ENCODE measurements around the gene TEC. TPM values are rescaled to one million over a fixed set of nuclear protein-coding genes. Genes with fewer than 3 reads are reported as not detected.

TEC gene
- total RNA-seq, 1 experiment from 2014 or later = 0.99 TPM

DNA sequence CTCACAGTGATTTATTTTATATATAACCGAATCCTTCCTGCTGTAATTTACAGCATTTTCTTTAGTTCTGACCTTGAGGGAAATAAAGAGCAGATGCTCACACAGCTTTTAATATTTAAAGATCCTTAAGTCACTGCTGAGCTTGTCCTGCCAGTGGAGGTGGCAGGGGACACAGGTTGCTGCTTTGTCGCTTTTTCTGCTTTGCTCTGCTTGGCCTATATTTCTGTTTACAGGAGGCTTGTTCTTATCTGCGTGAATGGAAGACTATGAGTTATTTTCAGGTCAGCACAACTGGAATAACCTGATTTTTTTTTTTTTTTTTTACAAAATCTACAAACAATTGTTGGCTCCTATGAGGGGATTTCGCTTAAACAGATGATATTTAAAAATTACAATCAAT lies 137.9 kb downstream of the TEC start:
- no peaks in the 10 kb centered on the region for H3K36me3 ChIP-seq
- H3K4me3 ChIP-seq = no peak overlapping the region
- no peaks in the 10 kb centered on the region for H3K27me3 ChIP-seq
- H3K9me3 ChIP-seq = no peaks in the 10 kb centered on the region
- no peak for DNase-seq

- no peak for DNase-seq
- Histone ChIP-seq H3K4me3 (no peak overlapping the region), H3K36me3 (no peaks in the 10 kb centered on the region), H3K9me3 (no peaks in the 10 kb centered on the region), H3K27me3 (no peaks in the 10 kb centered on the region)
Measured at GRCh38 chr4:48130100-48130499, 139.5 kb downstream of the TEC start.

- H3K36me3 ChIP-seq = no peaks in the 10 kb centered on the region
- H3K4me3 ChIP-seq = no peak overlapping the region
- no peaks in the 10 kb centered on the region for H3K9me3 ChIP-seq
- peak; percentile 7 for DNase-seq
- H3K27me3 ChIP-seq = no peaks in the 10 kb centered on the region
Measured at GRCh38 chr4:48129307-48130014, 140.2 kb downstream of the TEC start.

GRCh38 chr4:48127682-48128404 lies 141.8 kb downstream of the TEC start:
- Histone ChIP-seq H3K27me3 (no peaks in the 10 kb centered on the region), H3K9me3 (no peaks in the 10 kb centered on the region), H3K4me3 (no peak overlapping the region), H3K36me3 (no peaks in the 10 kb centered on the region)
- peak; percentile 85 for DNase-seq

DNA sequence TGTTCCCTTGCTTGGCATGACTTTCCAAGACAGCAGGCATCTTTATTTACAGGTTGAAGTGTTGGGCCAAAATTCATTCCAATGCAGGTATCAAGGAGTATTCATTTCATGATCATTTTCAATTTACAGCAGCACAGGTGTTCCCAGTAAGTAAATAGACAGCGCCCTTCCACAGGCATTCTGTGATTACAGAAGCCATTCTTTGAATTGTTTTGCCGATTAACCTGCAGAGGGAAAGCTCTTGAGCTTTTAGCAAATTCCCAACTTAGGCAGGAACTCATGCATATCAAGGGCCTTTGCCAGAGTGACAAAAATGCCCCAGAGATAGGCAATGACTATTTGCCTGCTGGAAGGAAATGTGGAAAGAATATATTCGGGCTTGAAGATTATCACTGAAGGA lies 142.4 kb downstream of the TEC start:
- H3K9me3 ChIP-seq = no peaks in the 10 kb centered on the region
- no peaks in the 10 kb centered on the region for H3K27me3 ChIP-seq
- H3K36me3 ChIP-seq = no peaks in the 10 kb centered on the region
- H3K4me3 ChIP-seq = no peak overlapping the region
- DNase-seq = no peak

GRCh38 chr4:48126621-48127020 lies 143.0 kb downstream of the TEC start:
- no peaks in the 10 kb centered on the region for H3K9me3 ChIP-seq
- no peaks in the 10 kb centered on the region for H3K27me3 ChIP-seq
- no peaks in the 10 kb centered on the region for H3K36me3 ChIP-seq
- DNase-seq = no peak
- no peak overlapping the region for H3K4me3 ChIP-seq

GRCh38 chr4:48124870-48125269 lies 144.8 kb downstream of the TEC start:
- DNase-seq = no peak
- H3K9me3 ChIP-seq = no peaks in the 10 kb centered on the region

GRCh38 chr4:48122756-48123155 lies 146.9 kb downstream of the TEC start:
- Histone ChIP-seq H3K4me3 (no peak overlapping the region), H3K36me3 (no peaks in the 10 kb centered on the region), H3K9me3 (no peaks in the 10 kb centered on the region), H3K27me3 (no peaks in the 10 kb centered on the region)
- no peak for DNase-seq

More at GRCh38 chr4:48124870-48125269, 144.8 kb downstream of the TEC start:
- Histone ChIP-seq H3K27me3 (no peaks in the 10 kb centered on the region), H3K36me3 (no peaks in the 10 kb centered on the region), H3K4me3 (no peak overlapping the region)

GRCh38 chr4:48121180-48121579 lies 148.5 kb downstream of the TEC start:
- Histone ChIP-seq H3K27me3 (no peaks in the 10 kb centered on the region), H3K9me3 (no peaks in the 10 kb centered on the region), H3K36me3 (no peaks in the 10 kb centered on the region), H3K4me3 (no peak overlapping the region)
- no peak for DNase-seq

GRCh38 chr4:48120132-48120531 lies 149.5 kb downstream of the TEC start:
- Histone ChIP-seq H3K9me3 (no peaks in the 10 kb centered on the region), H3K4me3 (no peak overlapping the region), H3K27me3 (no peaks in the 10 kb centered on the region), H3K36me3 (no peaks in the 10 kb centered on the region)
- no peak for DNase-seq

- Histone ChIP-seq H3K27me3 (no peaks in the 10 kb centered on the region), H3K4me3 (no peak overlapping the region), H3K36me3 (no peaks in the 10 kb centered on the region), H3K9me3 (no peaks in the 10 kb centered on the region)
- DNase-seq = no peak
Measured at GRCh38 chr4:48119646-48120045, 150.0 kb downstream of the TEC start.

GRCh38 chr4:48118081-48118480 lies 151.6 kb downstream of the TEC start:
- Histone ChIP-seq H3K36me3 (no peaks in the 10 kb centered on the region), H3K27me3 (no peaks in the 10 kb centered on the region), H3K9me3 (no peaks in the 10 kb centered on the region), H3K4me3 (no peak overlapping the region)
- DNase-seq = no peak

DNA sequence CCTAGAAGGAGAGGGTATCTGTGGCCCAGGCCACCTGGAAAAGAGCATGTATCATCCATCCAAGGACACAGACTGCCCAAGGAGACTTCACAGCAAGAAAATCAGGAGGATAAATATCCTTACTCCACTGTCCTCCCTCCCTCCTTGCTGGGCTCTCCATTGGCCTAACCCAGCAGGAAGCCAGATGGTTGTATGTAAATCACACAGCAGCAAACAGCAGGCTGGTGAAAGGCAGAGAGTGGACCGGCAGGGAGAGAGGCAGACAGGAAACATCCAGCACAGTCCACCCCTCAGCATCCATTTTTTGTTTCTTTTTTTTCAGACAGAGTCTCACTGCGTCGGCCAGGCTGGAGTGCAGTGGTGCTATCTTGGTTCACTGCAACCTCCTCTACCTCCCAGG lies 153.1 kb downstream of the TEC start:
- DNase-seq = no peak
- Histone ChIP-seq H3K36me3 (no peaks in the 10 kb centered on the region), H3K4me3 (no peak overlapping the region), H3K27me3 (no peaks in the 10 kb centered on the region), H3K9me3 (no peaks in the 10 kb centered on the region)

GRCh38 chr4:48114412-48114811 lies 155.2 kb downstream of the TEC start:
- Histone ChIP-seq H3K36me3 (no peaks in the 10 kb centered on the region), H3K27me3 (no peaks in the 10 kb centered on the region), H3K9me3 (no peaks in the 10 kb centered on the region), H3K4me3 (no peak overlapping the region)
- DNase-seq = no peak

- H3K9me3 ChIP-seq = no peaks in the 10 kb centered on the region
- peak overlapping the region; percentile 26 for H3K4me3 ChIP-seq
- H3K36me3 ChIP-seq = no peaks in the 10 kb centered on the region
- no peak for DNase-seq
- H3K27me3 ChIP-seq = no peaks in the 10 kb centered on the region
Measured at GRCh38 chr4:48112017-48112667, 157.5 kb downstream of the TEC start.

GRCh38 chr4:48110452-48110978 lies 159.1 kb downstream of the TEC start:
- Histone ChIP-seq H3K9me3 (no peaks in the 10 kb centered on the region), H3K36me3 (no peaks in the 10 kb centered on the region), H3K4me3 (no peak overlapping the region), H3K27me3 (no peaks in the 10 kb centered on the region)
- no peak for DNase-seq

GRCh38 chr4:48109413-48110263 lies 160.0 kb downstream of the TEC start:
- H3K9me3 ChIP-seq = no peaks in the 10 kb centered on the region
- DNase-seq = no peak
- no peaks in the 10 kb centered on the region for H3K36me3 ChIP-seq
- no peaks in the 10 kb centered on the region for H3K27me3 ChIP-seq
- no peak overlapping the region for H3K4me3 ChIP-seq
